Esophagus muscularis mucosa (tissue), 4 donors: Measurements from ENCODE around the gene CHRNA1. TPM values are rescaled to one million over a fixed set of nuclear protein-coding genes. Genes with fewer than 3 reads are reported as not detected.

ENCODE experiments used
- DNase-seq: peaks from one replicate; pipeline ENCODE4 v3.0.0-alpha.2; 2017; ENCODE audit errors: extremely low spot score
- H3K27ac ChIP-seq, 4 donors: fragments of 200-600 bp; sonication (generic); replicated peaks in 1 of 4; 1 replicate in 3 of 4; 2 replicates in 1 of 4; pipeline ENCODE4 v1.5.1; 2016 to 2019; ENCODE audit warnings: mild to moderate bottlenecking in 1 of 4
- H3K27me3 ChIP-seq, 4 donors: fragments of 200-600 bp; sonication (generic); one replicate each; pipeline versions ENCODE4 v1.5.1 to v1.6.0; 2016 to 2019
- H3K36me3 ChIP-seq, 4 donors: fragments of 200-600 bp; sonication (generic); one replicate each; pipeline ENCODE4 v1.5.1; 2016 to 2019
- H3K4me1 ChIP-seq, 4 donors: fragments of 200-600 bp; sonication (generic); one replicate each; pipeline ENCODE4 v1.5.1; 2016 to 2019
- H3K4me3 ChIP-seq, 4 donors: fragments of 200-600 bp; sonication (generic); 1 replicate in 2 of 4; 2 replicates in 2 of 4; pipeline ENCODE4 v1.5.1; 2016 to 2019; ENCODE audit warnings: mild to moderate bottlenecking in 4 of 4, moderate library complexity in 1 of 4
- H3K9me3 ChIP-seq, 4 donors: fragments of 200-600 bp; sonication (generic); 1 replicate in 3 of 4; 2 replicates in 1 of 4; pipeline ENCODE4 v1.5.1; 2016 to 2019
- EP300 ChIP-seq: sonication (generic); formaldehyde crosslinking; IDR thresholded peaks from one replicate; pipeline ENCODE4 v1.6.1; 2017; ENCODE audit warnings: antibody characterized with exemption
- POLR2A ChIP-seq: fragments of 450-650 bp; IDR thresholded peaks from one replicate; pipeline ENCODE4 v1.6.1; 2017; ENCODE audit warnings: antibody characterized with exemption, moderate library complexity, mild to moderate bottlenecking, low read depth
- POLR2AphosphoS5 ChIP-seq, 2 donors: sonication (generic); formaldehyde crosslinking; IDR thresholded peaks; one replicate each; pipeline ENCODE4 v1.6.1; 2017; ENCODE audit warnings: antibody characterized with exemption in 2 of 2
- WGBS: methylation state at CpG from one replicate; pipeline ENCODE4 v1.1.5; 2018; 5-methylcytosine and 5-hydroxymethylcytosine counted together
- intact Hi-C: fragments of 100-400 bp; cut with DNase I; formaldehyde crosslinking; loops from one replicate; pipeline ENCODE4 v1.15.1; 2023
- total RNA-seq, 4 donors: library from RNA; depleted of rRNA; stranded (reverse); fragments of >200 nt; gene quantifications; one replicate each; pipeline versions ENCODE4 v1.1.0 to v1.2.1, GENCODE V29; 2016
- TF ChIP-seq, protein P1 (sequence below), 3 experiments: fragments of 200-600 bp in 2 of 3; fragments of 450-650 bp in 1 of 3; sonication (generic) in 2 of 3; IDR thresholded peaks; one replicate each; pipeline ENCODE4 v1.5.1; 2017 to 2019; ENCODE audit warnings: antibody characterized with exemption in 3 of 3, mild to moderate bottlenecking in 2 of 3, moderate library complexity in 1 of 3

Gene CHRNA1
- total RNA-seq, 4 donors from 2014 or later: not detected

DNA sequence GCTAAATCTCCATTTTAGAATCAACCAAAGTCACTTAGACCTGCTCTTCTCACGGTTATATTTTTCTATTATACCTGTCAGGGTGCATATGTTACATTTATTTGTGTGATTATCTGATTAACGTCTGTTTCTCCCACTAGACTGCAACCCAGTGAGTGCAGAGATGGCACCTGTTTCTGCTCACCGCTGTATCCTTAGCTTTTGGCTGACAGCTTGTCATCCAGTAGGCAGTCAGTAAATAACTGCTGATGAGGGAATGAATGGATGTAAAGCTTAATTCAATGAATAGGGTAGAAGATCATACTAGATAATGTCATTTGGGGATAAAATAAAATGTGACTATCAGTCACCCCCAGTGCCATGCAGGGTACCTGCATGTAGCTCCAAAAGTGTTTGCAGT, 6.9 kb upstream of the CHRNA1 start:
- H3K4me3 ChIP-seq: no peak overlapping the region
- intact Hi-C loops: loop anchor here (2.0 kb wide), 1 partner anchor 220 kb away; no protein-coding TSS in a partner anchor
- H3K4me1 ChIP-seq: peaks cover 7 to 28% (median 22%) of the 10 kb centered on the region in 4 donors
- H3K9me3 ChIP-seq: no peaks in the 10 kb centered on the region
- 66% methylated on average over 3 of the region's 3 CpGs for WGBS
- no peak for DNase-seq
- no peak for TF ChIP-seq EP300
- no peak overlapping the region for H3K27ac ChIP-seq
- no peaks in the 10 kb centered on the region for H3K27me3 ChIP-seq
- no peaks in the 10 kb centered on the region for H3K36me3 ChIP-seq

GRCh38 chr2:174768557-174768956, 4.3 kb upstream of the CHRNA1 start:
- Histone ChIP-seq H3K4me3 (no peak overlapping the region), H3K36me3 (no peaks in the 10 kb centered on the region), H3K4me1 (peaks cover 5 to 28% (median 20%) of the 10 kb centered on the region in 4 donors), H3K27ac (no peak overlapping the region), H3K27me3 (no peaks in the 10 kb centered on the region), H3K9me3 (no peaks in the 10 kb centered on the region)
- no peak for DNase-seq
- WGBS: 87% methylated on average over 9 of the region's 9 CpGs
- TF ChIP-seq POLR2A (no peak), POLR2AphosphoS5 (IDR thresholded peaks at IDR 0.05) (no peak), EP300 (no peak)
- TF ChIP-seq, protein P1, sequence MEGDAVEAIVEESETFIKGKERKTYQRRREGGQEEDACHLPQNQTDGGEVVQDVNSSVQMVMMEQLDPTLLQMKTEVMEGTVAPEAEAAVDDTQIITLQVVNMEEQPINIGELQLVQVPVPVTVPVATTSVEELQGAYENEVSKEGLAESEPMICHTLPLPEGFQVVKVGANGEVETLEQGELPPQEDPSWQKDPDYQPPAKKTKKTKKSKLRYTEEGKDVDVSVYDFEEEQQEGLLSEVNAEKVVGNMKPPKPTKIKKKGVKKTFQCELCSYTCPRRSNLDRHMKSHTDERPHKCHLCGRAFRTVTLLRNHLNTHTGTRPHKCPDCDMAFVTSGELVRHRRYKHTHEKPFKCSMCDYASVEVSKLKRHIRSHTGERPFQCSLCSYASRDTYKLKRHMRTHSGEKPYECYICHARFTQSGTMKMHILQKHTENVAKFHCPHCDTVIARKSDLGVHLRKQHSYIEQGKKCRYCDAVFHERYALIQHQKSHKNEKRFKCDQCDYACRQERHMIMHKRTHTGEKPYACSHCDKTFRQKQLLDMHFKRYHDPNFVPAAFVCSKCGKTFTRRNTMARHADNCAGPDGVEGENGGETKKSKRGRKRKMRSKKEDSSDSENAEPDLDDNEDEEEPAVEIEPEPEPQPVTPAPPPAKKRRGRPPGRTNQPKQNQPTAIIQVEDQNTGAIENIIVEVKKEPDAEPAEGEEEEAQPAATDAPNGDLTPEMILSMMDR (IDR thresholded peaks at IDR 0.05): no peak
- intact Hi-C loops: no loop called here

GRCh38 chr2:174766271-174766670, 2.0 kb upstream of the CHRNA1 start:
- Histone ChIP-seq H3K27ac (no peak overlapping the region), H3K4me3 (no peak overlapping the region), H3K9me3 (no peaks in the 10 kb centered on the region), H3K27me3 (no peaks in the 10 kb centered on the region), H3K4me1 (peaks cover 0 to 7% (median under 1%) of the 10 kb centered on the region in 4 donors), H3K36me3 (no peaks in the 10 kb centered on the region)
- intact Hi-C loops: no loop called here
- no peak for DNase-seq
- WGBS: 82% methylated on average over 1 of the region's 1 CpG
- TF ChIP-seq POLR2AphosphoS5 (IDR thresholded peaks at IDR 0.05) (no peak), EP300 (no peak), POLR2A (no peak)
- TF ChIP-seq, protein P1 (IDR thresholded peaks at IDR 0.05): no peak

GRCh38 chr2:174765576-174765975, 1.3 kb upstream of the CHRNA1 start:
- 71% methylated on average over 4 of the region's 4 CpGs for WGBS
- TF ChIP-seq EP300 (no peak), POLR2A (no peak), POLR2AphosphoS5 (IDR thresholded peaks at IDR 0.05) (no peak)
- TF ChIP-seq, protein P1 (IDR thresholded peaks at IDR 0.05): no peak

GRCh38 chr2:174763780-174764179, 492 bp downstream of the CHRNA1 start:
- H3K4me1 ChIP-seq: peaks cover 0 to 7% (median 0%) of the 10 kb centered on the region in 4 donors
- TF ChIP-seq POLR2A (no peak), EP300 (no peak), POLR2AphosphoS5 (IDR thresholded peaks at IDR 0.05) (no peak)
- TF ChIP-seq, protein P1 (IDR thresholded peaks at IDR 0.05): no peak
- H3K4me3 ChIP-seq: no peak overlapping the region
- intact Hi-C loops: no loop called here
- no peaks in the 10 kb centered on the region for H3K9me3 ChIP-seq
- WGBS: 94% methylated on average over 4 of the region's 4 CpGs
- no peak for DNase-seq
- H3K36me3 ChIP-seq: no peaks in the 10 kb centered on the region
- no peaks in the 10 kb centered on the region for H3K27me3 ChIP-seq
- no peak overlapping the region for H3K27ac ChIP-seq

More at GRCh38 chr2:174765576-174765975, 1.3 kb upstream of the CHRNA1 start:
- H3K9me3 ChIP-seq: no peaks in the 10 kb centered on the region
- H3K4me3 ChIP-seq: no peak overlapping the region
- no peak for DNase-seq
- H3K36me3 ChIP-seq: no peaks in the 10 kb centered on the region
- peaks cover 0 to 7% (median 0%) of the 10 kb centered on the region in 4 donors for H3K4me1 ChIP-seq
- no peak overlapping the region for H3K27ac ChIP-seq
- no peaks in the 10 kb centered on the region for H3K27me3 ChIP-seq
- intact Hi-C loops: no loop called here
